Measurements from ENCODE around the gene TMA7. TPM values are rescaled to one million over a fixed set of nuclear protein-coding genes. Genes with fewer than 3 reads are reported as not detected.

Gene TMA7
- total and polyA plus RNA-seq, 2 of the 13 experiments (the other 11 are each of a cell fraction or from before 2014, with no cell fraction given), result 100 to 486 TPM

DNA sequence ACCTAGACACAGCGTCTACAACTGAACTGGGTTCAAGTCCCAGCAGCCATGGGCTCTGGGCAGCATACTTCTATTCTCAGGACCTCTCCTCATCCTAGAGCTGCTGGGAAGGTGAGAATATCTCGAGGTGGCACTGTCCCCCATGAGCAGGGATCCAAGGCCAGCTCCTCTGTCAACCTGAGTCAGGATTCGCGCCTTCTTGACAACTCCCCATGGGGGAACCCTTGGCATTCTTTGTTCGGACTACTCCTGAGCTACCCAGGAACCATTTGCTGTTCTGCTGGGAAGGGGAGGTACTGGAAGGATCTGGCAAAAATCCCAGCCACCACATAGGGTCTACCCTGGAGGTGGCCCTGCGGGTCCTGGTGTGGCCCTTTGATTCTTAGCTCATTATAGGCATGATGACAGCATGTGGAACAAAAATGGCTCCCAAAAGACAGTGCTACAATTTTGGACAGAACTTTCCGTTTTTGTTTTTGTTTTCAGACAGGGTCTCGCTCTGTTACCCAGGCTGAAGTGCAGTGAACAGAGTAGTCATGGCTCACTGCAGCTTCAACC is 32.4 kb upstream of the TMA7 start:
- 93% methylated on average over 2 of the region's 8 CpGs for WGBS (ENCODE audit: low lambda C conversion rate)
- DNase-seq (ENCODE audit: low spot score) (no peak), FAIRE-seq (no peak), ATAC-seq (no peak)
- H3K9me3 ChIP-seq (ENCODE audit: low read length), result no peaks in the 10 kb centered on the region
- no peak overlapping the region for H3K4me3 ChIP-seq (replicated peaks in 1 of 3; ENCODE audit: insufficient read depth in 1 of 3, low read depth in 2 of 3, low read length in 3 of 3)
- CTCF ChIA-PET (ENCODE audit: low intra/inter-chr PET ratio, low total read pairs), result interaction anchor here (1.6 kb wide), 1 partner anchor 28 kb away, joined by 5 read pairs; no protein-coding TSS in a partner anchor
- peaks cover 76 to 94% of the 10 kb centered on the region in 2 experiments for H3K36me3 ChIP-seq (replicated peaks in 1 of 2; ENCODE audit: control insufficient read depth in 1 of 2, insufficient read depth in 2 of 2, low read length in 2 of 2)
- H3K4me1 ChIP-seq (ENCODE audit: insufficient read depth, low read length), result no peaks in the 10 kb centered on the region
- no peak overlapping the region for H3K4me2 ChIP-seq (ENCODE audit: low read depth, low read length)
- H3K9ac ChIP-seq (ENCODE audit: insufficient read depth, low read depth, low read length), result no peak overlapping the region
- no peaks in the 10 kb centered on the region for H3K27me3 ChIP-seq (ENCODE audit: control insufficient read depth in 1 of 2, insufficient read depth in 2 of 2, low read length in 2 of 2)
- H3K27ac ChIP-seq (ENCODE audit: extremely low read length, insufficient read depth, low read length), result no peak overlapping the region
- H2AFZ ChIP-seq (ENCODE audit: low read length), result no peak overlapping the region
- H3K79me2 ChIP-seq (ENCODE audit: insufficient read depth, low read length), result no peaks in the 10 kb centered on the region
- BruUV-seq (replicated peaks), result no TSS peak
- TF ChIP-seq LCORL (IDR thresholded peaks at IDR 0.05) (no peak), LCORL (CRISPR knock-in tag; IDR thresholded peaks at IDR 0.05) (no peak), KLF15 (CRISPR knock-in tag; IDR thresholded peaks at IDR 0.05; ENCODE audit: borderline replicate concordance) (no peak), HOXA9 (CRISPR knock-in tag; IDR thresholded peaks at IDR 0.05; ENCODE audit: borderline replicate concordance) (no peak), ZKSCAN1 (IDR thresholded peaks at IDR 0.05; ENCODE audit: low read length) (no peak), ZNF747 (CRISPR knock-in tag; IDR thresholded peaks at IDR 0.05; ENCODE audit: borderline replicate concordance) (no peak), EED (CRISPR knock-in tag; IDR thresholded peaks at IDR 0.05) (no peak), ARID2 (CRISPR knock-in tag; IDR thresholded peaks at IDR 0.05; ENCODE audit: borderline replicate concordance) (no peak), NR2F6 (IDR thresholded peaks at IDR 0.05) (no peak), NR2F6 (CRISPR knock-in tag; IDR thresholded peaks at IDR 0.05) (no peak), PAWR (CRISPR knock-in tag; IDR thresholded peaks at IDR 0.05; ENCODE audit: borderline replicate concordance) (no peak)
- TF ChIP-seq, protein P1, sequence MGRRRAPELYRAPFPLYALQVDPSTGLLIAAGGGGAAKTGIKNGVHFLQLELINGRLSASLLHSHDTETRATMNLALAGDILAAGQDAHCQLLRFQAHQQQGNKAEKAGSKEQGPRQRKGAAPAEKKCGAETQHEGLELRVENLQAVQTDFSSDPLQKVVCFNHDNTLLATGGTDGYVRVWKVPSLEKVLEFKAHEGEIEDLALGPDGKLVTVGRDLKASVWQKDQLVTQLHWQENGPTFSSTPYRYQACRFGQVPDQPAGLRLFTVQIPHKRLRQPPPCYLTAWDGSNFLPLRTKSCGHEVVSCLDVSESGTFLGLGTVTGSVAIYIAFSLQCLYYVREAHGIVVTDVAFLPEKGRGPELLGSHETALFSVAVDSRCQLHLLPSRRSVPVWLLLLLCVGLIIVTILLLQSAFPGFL (CRISPR knock-in tag; IDR thresholded peaks at IDR 0.05), result no peak
- TF ChIP-seq, protein P2, sequence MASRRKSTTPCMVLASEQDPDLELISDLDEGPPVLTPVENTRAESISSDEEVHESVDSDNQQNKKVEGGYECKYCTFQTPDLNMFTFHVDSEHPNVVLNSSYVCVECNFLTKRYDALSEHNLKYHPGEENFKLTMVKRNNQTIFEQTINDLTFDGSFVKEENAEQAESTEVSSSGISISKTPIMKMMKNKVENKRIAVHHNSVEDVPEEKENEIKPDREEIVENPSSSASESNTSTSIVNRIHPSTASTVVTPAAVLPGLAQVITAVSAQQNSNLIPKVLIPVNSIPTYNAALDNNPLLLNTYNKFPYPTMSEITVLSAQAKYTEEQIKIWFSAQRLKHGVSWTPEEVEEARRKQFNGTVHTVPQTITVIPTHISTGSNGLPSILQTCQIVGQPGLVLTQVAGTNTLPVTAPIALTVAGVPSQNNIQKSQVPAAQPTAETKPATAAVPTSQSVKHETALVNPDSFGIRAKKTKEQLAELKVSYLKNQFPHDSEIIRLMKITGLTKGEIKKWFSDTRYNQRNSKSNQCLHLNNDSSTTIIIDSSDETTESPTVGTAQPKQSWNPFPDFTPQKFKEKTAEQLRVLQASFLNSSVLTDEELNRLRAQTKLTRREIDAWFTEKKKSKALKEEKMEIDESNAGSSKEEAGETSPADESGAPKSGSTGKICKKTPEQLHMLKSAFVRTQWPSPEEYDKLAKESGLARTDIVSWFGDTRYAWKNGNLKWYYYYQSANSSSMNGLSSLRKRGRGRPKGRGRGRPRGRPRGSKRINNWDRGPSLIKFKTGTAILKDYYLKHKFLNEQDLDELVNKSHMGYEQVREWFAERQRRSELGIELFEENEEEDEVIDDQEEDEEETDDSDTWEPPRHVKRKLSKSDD (CRISPR knock-in tag; IDR thresholded peaks at IDR 0.05; ENCODE audit: low read depth), result no peak
- peaks cover 9% of the 10 kb centered on the region; the same call in 1 of the 2 replicates for H4K20me1 ChIP-seq (ENCODE audit: insufficient read depth, low read length)
- in situ Hi-C loops (cut with HindIII; ENCODE audit: extremely low pct_ligation_motif_present, low pct_unique_long_range_greater_than_20kb), result no loop called here
- intact Hi-C loops (cut with micrococcal nuclease; ENCODE audit: unreplicated experiment), result no loop called here
- POLR2A ChIA-PET, result interaction anchor here (1.8 to 1.9 kb wide), 2 partner anchors 21 to 28 kb away, joined by 5 to 6 read pairs; no protein-coding TSS in a partner anchor
